SK-N-DZ (cell line): ENCODE data around the gene PPP4R2.
"Not testable (repeated sequence)": the region's sequence is repeated elsewhere in the genome, so short reads cannot be mapped to it uniquely, and the experiment has no call there.

ENCODE experiments used
- DNase-seq: peaks from one replicate; pipeline ENCODE4 v3.0.0-alpha.2; 2015; ENCODE audit warnings: low spot score

Gene PPP4R2

DNA sequence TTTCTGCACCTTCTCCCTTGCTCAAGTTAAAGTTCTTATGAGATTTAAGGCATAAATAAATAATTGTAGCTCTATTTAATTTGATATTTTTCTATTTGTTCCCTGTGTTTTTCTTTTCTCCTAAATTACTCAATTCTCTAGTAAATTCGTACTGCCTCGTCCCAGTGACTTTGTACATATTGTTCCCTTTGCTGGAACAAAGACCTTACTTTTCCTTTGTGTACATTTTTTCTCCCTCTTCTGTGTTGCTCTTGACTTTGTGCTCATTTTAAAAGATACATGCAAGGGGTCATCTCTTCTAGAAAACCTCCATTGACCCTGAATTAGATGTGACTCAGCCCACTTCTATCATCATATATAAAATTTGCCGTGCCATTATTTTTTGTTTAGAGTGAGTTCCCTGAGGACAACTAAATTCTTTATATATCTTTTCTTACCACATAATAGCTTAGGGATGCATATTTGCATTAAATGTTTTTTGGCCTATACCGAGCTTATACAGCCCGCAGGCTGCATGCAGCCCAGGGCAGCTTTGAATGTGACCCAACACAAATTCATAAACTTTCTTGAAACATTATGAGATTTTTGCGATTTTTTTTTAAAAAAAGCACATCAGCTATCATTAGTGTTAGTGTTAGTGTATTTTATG is 29.6 kb downstream of the PPP4R2 start:
- DNase-seq: no peak

DNA sequence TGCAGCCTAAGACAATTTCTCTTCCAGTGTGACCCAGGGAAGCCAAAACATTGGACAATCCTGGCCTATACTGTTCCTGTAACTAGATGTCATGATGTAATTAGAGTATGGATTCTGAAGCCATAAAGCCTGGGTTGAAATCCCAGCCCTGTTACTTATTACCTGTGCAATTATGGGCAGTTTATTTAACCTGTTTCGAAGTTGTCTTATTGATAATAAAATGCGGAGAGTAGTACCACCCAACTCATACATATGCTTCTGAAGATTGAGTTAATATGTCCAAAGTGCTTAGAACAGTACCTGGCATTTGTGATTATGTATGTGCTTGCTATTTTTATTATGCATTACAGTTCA is 30.1 kb downstream of the PPP4R2 start:
- no peak for DNase-seq

DNA sequence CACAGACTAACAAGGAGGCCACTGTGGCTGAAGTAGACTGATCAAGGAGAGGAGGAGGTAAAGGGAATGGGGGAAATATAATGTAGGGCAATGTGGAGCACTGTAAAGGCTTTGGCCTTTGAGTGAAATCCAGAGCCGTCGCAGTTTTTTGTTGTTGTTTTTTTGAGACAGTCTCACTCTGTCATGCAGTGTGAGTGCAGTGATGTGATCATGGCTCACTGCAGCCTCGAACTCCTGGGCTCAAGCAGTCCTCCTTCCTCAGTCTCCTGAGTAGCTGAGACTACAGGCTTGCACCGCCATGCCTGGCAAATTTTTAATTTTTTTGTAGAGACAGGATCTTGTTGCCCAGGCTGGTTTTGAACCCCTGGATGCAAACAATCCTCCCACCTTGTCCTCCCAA is 32.2 kb downstream of the PPP4R2 start:
- no peak for DNase-seq

- no peak for DNase-seq
Observed at GRCh38 chr3:73029321-73029796, 32.7 kb downstream of the PPP4R2 start.

- no peak for DNase-seq
Observed at GRCh38 chr3:73030073-73030597, 33.5 kb downstream of the PPP4R2 start.

- no peak for DNase-seq
Observed at GRCh38 chr3:73031573-73032103, 35.0 kb downstream of the PPP4R2 start.

- no peak for DNase-seq
Observed at GRCh38 chr3:73036694-73037591, 40.3 kb downstream of the PPP4R2 start.

- no peak for DNase-seq
Observed at GRCh38 chr3:73041537-73041936, 44.9 kb downstream of the PPP4R2 start.

DNA sequence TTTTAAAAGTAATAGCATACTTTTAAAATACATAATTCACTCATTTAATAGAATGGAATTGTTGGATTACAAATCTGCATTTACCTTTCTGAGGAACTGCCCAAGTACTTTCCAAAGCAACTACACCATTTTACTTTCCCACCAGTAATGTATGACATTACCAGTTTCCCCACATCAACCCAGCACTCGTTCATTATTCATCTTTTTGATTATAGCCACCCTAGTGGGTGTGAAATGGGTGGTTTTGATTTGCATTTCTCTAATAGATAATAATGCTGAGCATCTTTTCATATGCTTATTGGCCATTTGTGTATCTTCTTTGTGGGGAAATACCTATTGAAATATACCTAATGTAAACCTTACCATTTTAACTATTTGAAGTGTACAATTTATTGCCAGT is 46.8 kb downstream of the PPP4R2 start:
- DNase-seq: no peak

DNA sequence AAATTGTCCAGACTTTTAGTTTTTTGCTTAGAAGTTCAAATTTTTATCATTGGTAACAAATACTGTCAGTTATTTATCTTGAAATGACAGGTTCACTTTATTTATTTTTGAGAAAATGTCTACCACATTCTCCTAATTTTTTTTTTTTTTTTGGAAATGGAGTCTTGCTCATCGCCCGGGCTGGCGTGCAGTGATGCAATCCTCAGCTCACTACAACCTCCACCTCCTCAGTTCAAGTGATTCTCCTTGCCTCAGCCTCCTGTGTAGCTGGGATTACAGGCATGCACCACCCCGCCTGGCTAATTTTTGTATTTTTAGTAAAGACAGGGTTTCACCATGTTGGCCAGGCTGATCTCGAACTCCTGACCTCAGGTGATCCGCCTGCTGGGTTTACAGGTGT is 48.8 kb downstream of the PPP4R2 start:
- no peak for DNase-seq

- DNase-seq: no peak
Observed at GRCh38 chr3:73046195-73046594, 49.6 kb downstream of the PPP4R2 start.

- no peak for DNase-seq
Observed at GRCh38 chr3:73049319-73049718, 52.7 kb downstream of the PPP4R2 start.

DNA sequence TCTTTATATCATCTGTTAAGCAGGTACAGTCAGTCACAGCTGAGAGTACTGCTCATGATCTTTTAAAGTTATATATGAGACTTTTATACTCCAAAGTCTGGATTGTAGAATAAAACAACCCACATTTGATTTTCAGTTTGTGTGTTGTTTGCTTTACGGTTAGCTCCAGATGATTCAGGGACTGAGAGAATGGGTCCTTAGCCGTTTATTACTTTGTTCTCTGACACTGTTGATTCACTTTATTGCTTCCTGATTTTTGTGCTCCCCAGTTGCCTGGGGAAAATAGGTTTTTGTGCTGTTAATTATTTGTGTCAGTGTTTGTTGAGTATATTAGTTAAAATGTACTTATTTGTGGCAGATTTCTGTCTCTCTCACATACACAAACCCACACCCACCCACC is 56.2 kb downstream of the PPP4R2 start:
- no peak for DNase-seq

DNA sequence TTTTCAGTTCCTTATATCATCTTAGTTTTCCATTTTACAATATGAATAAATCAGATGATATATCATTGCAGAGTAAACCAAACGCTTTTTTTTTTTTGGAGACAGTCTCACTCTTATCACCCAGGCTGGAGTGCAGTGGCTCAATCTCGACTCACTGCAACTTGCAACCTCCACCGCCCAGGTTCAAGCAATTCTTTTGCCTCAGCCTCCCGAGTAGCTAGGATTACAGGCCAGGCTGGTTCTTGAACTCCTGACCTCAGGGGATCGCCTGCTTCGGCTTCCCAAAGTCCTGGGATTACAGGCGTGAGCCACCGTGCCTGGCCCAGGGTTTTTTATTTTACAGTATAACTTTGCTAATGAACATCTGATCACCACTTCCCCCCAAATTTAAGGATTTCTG is 59.0 kb downstream of the PPP4R2 start:
- DNase-seq: no peak

DNA sequence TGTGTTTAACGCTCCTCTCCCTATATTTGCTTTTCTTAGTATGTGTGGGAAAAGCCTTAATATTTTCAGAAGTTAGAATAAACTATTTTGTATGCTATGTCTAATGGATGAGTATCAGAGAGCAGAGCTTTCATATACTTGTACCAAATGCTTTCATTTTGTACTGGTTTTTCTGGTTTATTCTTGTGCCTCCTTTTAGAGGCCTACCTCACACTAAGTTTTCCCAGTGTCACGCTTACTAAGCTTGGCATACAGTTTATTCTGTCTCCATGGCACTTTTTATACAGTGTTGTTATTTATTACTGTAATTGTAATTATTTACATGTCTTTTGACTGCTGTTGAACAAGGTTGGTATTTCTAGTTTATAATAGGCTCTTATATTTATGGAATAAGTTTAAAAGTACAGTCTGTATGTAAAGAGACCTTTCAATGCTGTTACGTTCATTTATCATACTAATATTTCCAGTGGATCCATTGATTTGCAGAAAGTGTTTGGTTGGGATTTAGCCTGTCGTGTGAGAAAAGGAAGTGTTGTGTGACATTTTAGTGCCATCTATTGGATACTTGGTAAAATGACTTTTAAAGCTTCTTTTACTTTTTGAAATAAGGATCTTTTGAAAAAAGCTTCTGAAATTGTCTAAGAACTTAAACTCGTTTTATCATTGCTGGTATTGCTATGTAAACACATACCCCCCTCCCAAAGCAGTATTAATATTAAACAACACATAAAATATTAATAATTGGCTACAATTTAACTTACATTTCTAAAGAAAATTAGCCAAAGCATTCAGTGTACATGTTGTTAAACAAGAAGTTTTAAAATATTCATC is 59.6 kb downstream of the PPP4R2 start:
- DNase-seq: peak; percentile 30

- DNase-seq: no peak
Observed at GRCh38 chr3:73056845-73057150, 60.2 kb downstream of the PPP4R2 start.

GRCh38 chr3:73060302-73060723 is 63.7 kb downstream of the PPP4R2 start:
- peak; percentile 15 for DNase-seq

DNA sequence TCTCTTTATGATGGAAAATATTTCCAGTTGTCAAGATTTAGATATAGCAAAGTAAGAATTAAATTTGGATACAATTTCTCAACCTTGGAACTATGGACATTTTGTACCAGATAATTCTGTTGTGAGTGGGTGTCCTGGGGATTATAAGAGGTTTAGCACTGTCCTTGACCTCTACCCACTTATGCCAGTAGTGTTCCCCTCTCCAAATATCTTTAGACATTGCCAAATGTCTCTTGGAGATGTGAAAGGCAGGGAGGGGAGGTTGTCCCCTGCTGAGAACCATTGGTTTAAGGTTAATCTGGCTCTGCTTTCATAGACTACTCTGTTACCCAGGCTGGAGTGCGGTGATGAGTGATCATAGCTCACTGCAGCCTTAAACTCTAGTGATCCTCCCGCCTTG is 64.8 kb downstream of the PPP4R2 start, which contains the start of gene EBLN2:
Gene EBLN2, plus strand, starts transcription at position 244 of the 400 bp plus-strand sequence. CDS start 423 bp downstream, outside the sequence.
- no peak for DNase-seq

- DNase-seq: not testable (repeated sequence)
Observed at GRCh38 chr3:73066243-73066642, 69.6 kb downstream of the PPP4R2 start.

DNA sequence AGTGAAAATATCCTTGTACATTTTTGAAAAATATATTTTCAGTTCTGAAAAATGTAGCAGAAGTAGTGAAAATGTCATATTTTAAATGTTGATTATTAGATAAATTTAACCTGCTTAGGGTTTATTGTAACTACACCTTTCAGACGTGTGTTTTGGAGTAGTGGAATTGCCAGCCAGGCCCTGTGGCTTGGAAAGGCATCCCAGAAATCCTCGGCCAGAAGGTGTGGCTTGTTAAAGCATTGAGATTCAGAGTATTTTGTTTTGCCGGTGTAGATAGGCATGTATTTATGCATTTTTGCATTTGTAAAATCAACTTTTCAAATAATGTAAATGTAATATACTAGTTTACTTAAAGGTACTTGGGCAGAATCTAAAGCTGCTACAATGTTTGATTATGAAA is 71.8 kb downstream of the PPP4R2 start:
- no peak for DNase-seq

DNA sequence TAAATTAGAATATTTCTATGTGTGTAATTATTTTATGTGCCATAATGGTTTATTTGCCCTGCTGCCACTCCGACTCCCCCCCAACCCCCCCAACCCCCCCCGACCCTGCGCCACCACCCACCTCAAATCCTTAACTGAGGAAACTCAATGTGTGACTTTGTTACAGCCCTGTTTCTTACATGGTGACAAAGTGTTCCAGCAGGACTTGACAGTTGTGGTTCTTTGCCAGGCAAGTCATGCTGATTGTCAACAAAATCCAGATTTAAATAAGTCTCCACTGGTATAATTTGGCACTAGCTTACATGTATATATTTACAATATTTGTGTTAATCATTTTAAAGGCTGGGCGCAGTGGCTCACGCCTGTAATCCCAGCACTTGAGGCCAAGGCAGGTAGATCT is 72.6 kb downstream of the PPP4R2 start:
- no peak for DNase-seq
